Panc1 (cell line): ENCODE results near the gene RNF20. TPM values are rescaled to one million over a fixed set of nuclear protein-coding genes. Genes with fewer than 3 reads are reported as not detected.
"Not testable (repeated sequence)": the region's sequence is repeated elsewhere in the genome, so short reads cannot be mapped to it uniquely, and the experiment has no call there.

ENCODE experiments used
- ATAC-seq: fragments of 200-7000 bp; cut with Tn5 transposase; 2 replicates; pipeline ENCODE4 v1.9.1; 2020; ENCODE audit warnings: mild to moderate bottlenecking, moderate library complexity
- BruUV-seq: library from RNA; stranded (reverse); fragments of 400-500 nt; replicated peaks from 2 replicates; lab custom pipeline; 2021; lab: Mats Ljungman, UMichigan
- CTCF ChIA-PET: fragments of 300-600 bp; sonication (Branson Sonifier 250); formaldehyde crosslinking; loops from one replicate; lab custom pipeline; 2022; ENCODE audit warnings: antibody characterized with exemption; lab: Charles Lee
- POLR2A ChIA-PET: fragments of 300-600 bp; sonication (Branson Sonifier 250); formaldehyde crosslinking; loops from one replicate; lab custom pipeline; 2022; ENCODE audit warnings: antibody characterized with exemption; lab: Charles Lee
- DNase-seq: peaks from one replicate; pipeline ENCODE4 v3.0.0-alpha.2; 2010; ENCODE audit warnings: low read depth, low spot score
- H3K27ac ChIP-seq: 2 replicates; pipeline ENCODE4 v1.5.1; 2011; ENCODE audit warnings: mild to moderate bottlenecking, low read length, inconsistent platforms
- H3K27me3 ChIP-seq: fragments of 200-500 bp; sonication (Bioruptor generic); 2 replicates; pipeline ENCODE4 v1.6.0; 2014; ENCODE audit warnings: low read length, inconsistent platforms; ENCODE audit not compliant: control insufficient read depth, insufficient read depth
- H3K36me3 ChIP-seq: fragments of 200-500 bp; sonication (Bioruptor generic); 2 replicates; pipeline ENCODE4 v1.5.1; 2014; ENCODE audit warnings: inconsistent platforms, mild to moderate bottlenecking, low read length, moderate library complexity; ENCODE audit not compliant: control insufficient read depth, insufficient read depth
- H3K4me1 ChIP-seq: 2 replicates; pipeline ENCODE4 v1.5.1; 2011; ENCODE audit warnings: inconsistent platforms, mild to moderate bottlenecking, low read length, moderate library complexity; ENCODE audit not compliant: control insufficient read depth, insufficient read depth
- H3K4me3 ChIP-seq, 2 experiments: 2 replicates each; pipeline ENCODE4 v1.5.1; 2011 to 2012; ENCODE audit warnings: low read depth in 2 of 2, low read length in 2 of 2, mild to moderate bottlenecking in 2 of 2, inconsistent platforms in 1 of 2, moderate library complexity in 1 of 2
- H3K9me3 ChIP-seq: fragments of 200-500 bp; sonication (Bioruptor generic); 2 replicates; pipeline ENCODE4 v1.5.1; 2014; ENCODE audit warnings: low read depth, mild to moderate bottlenecking, inconsistent platforms, low read length, moderate library complexity; ENCODE audit not compliant: control insufficient read depth, insufficient read depth
- POLR2AphosphoS5 ChIP-seq: IDR thresholded peaks from 2 replicates; pipeline ENCODE4 v1.6.1; 2012; ENCODE audit warnings: mild to moderate bottlenecking, low read depth, low read length, moderate library complexity
- REST ChIP-seq, 2 experiments: IDR thresholded peaks; 2 replicates each; pipeline ENCODE4 v1.6.1; 2011 to 2012; ENCODE audit warnings: low read depth in 2 of 2, control low read depth in 1 of 2, low read length in 1 of 2, mild to moderate bottlenecking in 1 of 2, moderate library complexity in 1 of 2; ENCODE audit not compliant: insufficient read depth in 1 of 2
- SIN3A ChIP-seq: IDR thresholded peaks from 2 replicates; pipeline ENCODE4 v1.6.1; 2012; ENCODE audit warnings: low read depth, mild to moderate bottlenecking, low read length, moderate library complexity, borderline replicate concordance; ENCODE audit not compliant: insufficient read depth
- TCF7L2 ChIP-seq: IDR thresholded peaks from 2 replicates; pipeline ENCODE4 v1.6.1; 2011; ENCODE audit warnings: mild to moderate bottlenecking, low read depth, low read length, inconsistent platforms
- in situ Hi-C: cut with HindIII; loops from 2 replicates; pipeline ENCODE4 v1.10.0; 2016; ENCODE audit warnings: low sequenced_read_pairs, low pct_unique_long_range_greater_than_20kb
- intact Hi-C: fragments of 100-400 bp; cut with micrococcal nuclease; formaldehyde crosslinking; loops from one replicate; pipeline ENCODE4 v1.10.0; 2022; ENCODE audit not compliant: unreplicated experiment
- total RNA-seq: library from RNA; stranded (reverse); gene quantifications from one replicate; pipeline ENCODE4 v1.2.1, GENCODE V29; 2021; ENCODE audit not compliant: unreplicated experiment
- TF ChIP-seq, protein P1 (sequence below): fragments of 450-650 bp; IDR thresholded peaks from 2 replicates; pipeline ENCODE4 v1.5.1; 2017; ENCODE audit warnings: mild to moderate bottlenecking

Gene RNF20
- total RNA-seq, 1 experiment from 2014 or later, result 37.5 TPM

GRCh38 chr9:101587332-101588043 lies 53.8 kb downstream of the RNF20 start:
- no TSS peak for BruUV-seq
- Histone ChIP-seq H3K36me3 (no peaks in the 10 kb centered on the region), H3K4me1 (no peaks in the 10 kb centered on the region), H3K9me3 (no peaks in the 10 kb centered on the region), H3K27ac (no peak overlapping the region), H3K27me3 (no peaks in the 10 kb centered on the region), H3K4me3 (no peak overlapping the region)
- ChIA-PET POLR2A (no interaction called here), CTCF (no interaction called here)
- no peak for TF ChIP-seq TCF7L2
- no peak for TF ChIP-seq SIN3A
- TF ChIP-seq, protein P1, sequence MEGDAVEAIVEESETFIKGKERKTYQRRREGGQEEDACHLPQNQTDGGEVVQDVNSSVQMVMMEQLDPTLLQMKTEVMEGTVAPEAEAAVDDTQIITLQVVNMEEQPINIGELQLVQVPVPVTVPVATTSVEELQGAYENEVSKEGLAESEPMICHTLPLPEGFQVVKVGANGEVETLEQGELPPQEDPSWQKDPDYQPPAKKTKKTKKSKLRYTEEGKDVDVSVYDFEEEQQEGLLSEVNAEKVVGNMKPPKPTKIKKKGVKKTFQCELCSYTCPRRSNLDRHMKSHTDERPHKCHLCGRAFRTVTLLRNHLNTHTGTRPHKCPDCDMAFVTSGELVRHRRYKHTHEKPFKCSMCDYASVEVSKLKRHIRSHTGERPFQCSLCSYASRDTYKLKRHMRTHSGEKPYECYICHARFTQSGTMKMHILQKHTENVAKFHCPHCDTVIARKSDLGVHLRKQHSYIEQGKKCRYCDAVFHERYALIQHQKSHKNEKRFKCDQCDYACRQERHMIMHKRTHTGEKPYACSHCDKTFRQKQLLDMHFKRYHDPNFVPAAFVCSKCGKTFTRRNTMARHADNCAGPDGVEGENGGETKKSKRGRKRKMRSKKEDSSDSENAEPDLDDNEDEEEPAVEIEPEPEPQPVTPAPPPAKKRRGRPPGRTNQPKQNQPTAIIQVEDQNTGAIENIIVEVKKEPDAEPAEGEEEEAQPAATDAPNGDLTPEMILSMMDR, result no peak
- intact Hi-C loops, result no loop called here
- in situ Hi-C loops, result no loop called here
- no peak for ATAC-seq
- no peak for DNase-seq

- peak; percentile 58 for ATAC-seq
- H3K9me3 ChIP-seq, POLR2A ChIA-PET, H3K36me3 ChIP-seq, in situ Hi-C loops, CTCF ChIA-PET, H3K27me3 ChIP-seq, intact Hi-C loops, H3K4me1 ChIP-seq, DNase-seq, BruUV-seq, H3K4me3 ChIP-seq, H3K27ac ChIP-seq: not testable (repeated sequence)
These were observed 56.4 kb downstream of the RNF20 start for GRCh38 chr9:101590074-101590473.

- Histone ChIP-seq H3K36me3 (no peaks in the 10 kb centered on the region), H3K4me1 (no peaks in the 10 kb centered on the region), H3K4me3 (no peak overlapping the region), H3K27me3 (no peaks in the 10 kb centered on the region), H3K27ac (no peak overlapping the region), H3K9me3 (no peaks in the 10 kb centered on the region)
- TF ChIP-seq, protein P1, result no peak
- no peak for TF ChIP-seq TCF7L2
- TF ChIP-seq SIN3A, result no peak
- TF ChIP-seq POLR2AphosphoS5, result no peak
- no peak for TF ChIP-seq REST (IDR thresholded peaks at IDR 0.05; ENCODE audit: insufficient read depth in 1 of 2, low read depth in 2 of 2, low read length in 1 of 2)
- CTCF ChIA-PET, result no interaction called here
- no TSS peak for BruUV-seq
- ATAC-seq, result no peak
- intact Hi-C loops (no loop called here), in situ Hi-C loops (no loop called here)
- DNase-seq, result no peak
- POLR2A ChIA-PET, result no interaction called here
These were observed 57.2 kb downstream of the RNF20 start for GRCh38 chr9:101590901-101591300.
